GM18907 (cell line): ENCODE data around the gene TAS2R20.
"Not testable (repeated sequence)": the region's sequence is repeated elsewhere in the genome, so short reads cannot be mapped to it uniquely, and the experiment has no call there.

Source experiments
- ATAC-seq: cut with Tn5 transposase; IDR thresholded peaks from one replicate; pipeline ENCODE4 v1.9.1; 2021; ENCODE audit warnings: mild to moderate bottlenecking, moderate library complexity; ENCODE audit not compliant: unreplicated experiment

Gene TAS2R20, protein sequence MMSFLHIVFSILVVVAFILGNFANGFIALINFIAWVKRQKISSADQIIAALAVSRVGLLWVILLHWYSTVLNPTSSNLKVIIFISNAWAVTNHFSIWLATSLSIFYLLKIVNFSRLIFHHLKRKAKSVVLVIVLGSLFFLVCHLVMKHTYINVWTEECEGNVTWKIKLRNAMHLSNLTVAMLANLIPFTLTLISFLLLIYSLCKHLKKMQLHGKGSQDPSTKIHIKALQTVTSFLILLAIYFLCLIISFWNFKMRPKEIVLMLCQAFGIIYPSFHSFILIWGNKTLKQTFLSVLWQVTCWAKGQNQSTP

DNA sequence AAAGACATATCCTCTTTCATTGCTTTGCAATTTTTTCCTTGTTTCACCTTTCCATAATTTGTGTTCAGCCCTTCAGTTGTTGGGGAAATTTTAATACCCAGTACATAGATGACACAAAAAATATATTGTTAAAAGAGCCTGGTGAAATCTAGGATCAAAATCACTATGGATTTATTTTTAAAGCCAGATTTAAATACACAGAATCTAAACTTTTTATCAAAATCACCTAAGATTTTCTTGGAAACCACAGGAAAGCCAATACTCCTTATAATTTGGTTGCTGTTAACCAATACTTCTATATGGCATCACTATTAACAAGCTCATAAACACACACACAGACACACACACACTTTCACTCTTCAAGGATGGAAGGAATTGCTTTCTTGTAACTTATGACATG is at the start of gene TAS2R20:
Gene TAS2R20 (minus strand): TSS at position 101 of the 400 bp plus-strand sequence. CDS start 429 bp downstream, outside the sequence.
- ATAC-seq, result no peak

DNA sequence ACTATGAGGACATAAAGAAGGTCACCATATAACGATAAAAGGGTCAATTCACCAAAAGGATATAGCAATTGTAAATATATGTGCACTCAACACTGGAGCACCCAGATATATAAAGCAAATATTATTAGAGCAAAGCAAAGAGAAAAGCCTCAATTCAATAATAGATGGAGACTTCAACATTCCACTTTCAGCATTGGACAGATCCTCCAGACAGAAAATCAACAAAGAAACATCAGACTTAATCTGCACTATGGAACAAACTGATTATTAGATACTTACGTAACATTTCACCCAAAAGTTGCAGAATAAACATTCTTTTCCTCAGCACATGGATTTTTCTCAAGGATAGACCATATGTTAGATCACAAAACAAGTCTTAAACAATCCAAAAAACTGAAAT is 43.3 kb upstream of the TAS2R20 start:
- ATAC-seq, result not testable (repeated sequence)

DNA sequence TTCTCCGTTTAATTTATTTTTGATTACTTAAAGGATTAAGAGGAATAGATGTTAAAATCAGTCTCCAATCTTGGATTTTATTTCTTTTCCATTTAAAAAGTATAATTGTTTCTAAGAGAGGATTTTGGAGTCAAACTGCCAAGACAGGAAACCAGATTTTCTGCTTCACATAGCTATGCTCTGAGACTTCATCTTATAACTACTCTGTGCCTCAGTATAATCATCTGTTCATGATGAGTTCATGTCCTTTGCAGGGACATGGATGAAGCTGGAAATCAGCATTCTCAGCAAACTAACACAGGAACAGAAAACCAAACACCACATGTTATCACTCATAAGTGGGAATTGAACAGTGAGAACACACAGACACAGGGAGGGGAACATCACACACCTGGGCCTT is 42.1 kb upstream of the TAS2R20 start:
- ATAC-seq, result no peak

DNA sequence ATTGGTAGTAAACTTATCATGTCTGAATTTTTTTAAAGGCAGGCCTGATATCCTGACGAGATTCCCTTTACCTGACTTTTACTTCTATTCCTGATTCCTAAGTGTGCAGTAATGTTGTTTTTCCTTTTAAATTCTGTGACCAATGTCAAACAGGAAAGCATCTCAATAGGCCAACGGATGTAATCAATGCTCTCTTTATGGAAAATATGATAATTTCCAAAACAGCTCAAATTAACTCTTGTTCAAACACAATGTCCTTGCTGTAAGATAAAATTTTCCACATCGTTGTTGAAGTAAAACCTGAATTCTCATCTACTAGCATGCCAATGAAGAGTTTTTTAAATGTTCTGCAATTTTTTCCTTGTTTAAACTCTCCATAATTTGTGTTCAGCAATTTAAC is 41.1 kb upstream of the TAS2R20 start:
- no peak for ATAC-seq

DNA sequence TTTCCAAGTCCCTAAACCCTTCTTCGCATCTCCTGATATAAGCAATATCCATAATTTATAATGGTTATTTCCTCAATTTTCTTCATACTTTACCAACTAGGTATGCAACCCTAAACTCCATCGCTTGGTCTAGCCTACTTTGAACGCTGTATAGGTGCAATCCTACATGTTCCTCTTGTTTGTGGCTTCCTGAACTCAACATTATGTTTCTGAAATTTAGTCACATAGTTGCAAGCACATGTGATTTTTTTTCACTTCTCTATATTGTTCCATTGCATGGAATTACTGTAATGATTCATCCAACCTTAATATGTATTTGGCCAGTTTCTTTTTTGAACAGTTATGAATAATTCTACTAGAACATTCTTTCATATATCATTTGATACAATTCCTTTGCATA is 35.9 kb upstream of the TAS2R20 start:
- not testable (repeated sequence) for ATAC-seq

DNA sequence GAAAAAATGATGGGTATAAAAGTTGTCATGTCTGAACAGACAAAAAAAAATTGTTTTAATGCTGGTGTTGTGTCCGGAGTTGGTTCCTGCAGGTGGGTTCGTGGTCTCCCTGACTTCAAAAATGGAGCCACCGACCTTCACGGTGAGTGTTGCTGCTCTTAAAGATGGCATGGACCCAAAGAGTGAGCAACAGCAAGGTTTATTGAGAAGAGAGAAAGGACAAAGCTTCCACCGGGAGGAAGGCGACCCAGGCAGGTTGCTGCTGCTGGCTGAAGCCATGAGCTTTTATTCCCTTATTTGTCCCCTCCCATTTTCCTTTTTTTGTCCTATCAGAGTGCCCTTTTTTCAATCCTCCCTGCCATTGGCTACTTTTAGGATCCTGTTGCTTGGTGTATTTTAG is 33.2 kb upstream of the TAS2R20 start, which contains the start of gene TAS2R31:
Gene TAS2R31 (minus strand): TSS at position 101 of the 400 bp plus-strand sequence. CDS start 72 bp downstream, at position 29.
- no peak for ATAC-seq

DNA sequence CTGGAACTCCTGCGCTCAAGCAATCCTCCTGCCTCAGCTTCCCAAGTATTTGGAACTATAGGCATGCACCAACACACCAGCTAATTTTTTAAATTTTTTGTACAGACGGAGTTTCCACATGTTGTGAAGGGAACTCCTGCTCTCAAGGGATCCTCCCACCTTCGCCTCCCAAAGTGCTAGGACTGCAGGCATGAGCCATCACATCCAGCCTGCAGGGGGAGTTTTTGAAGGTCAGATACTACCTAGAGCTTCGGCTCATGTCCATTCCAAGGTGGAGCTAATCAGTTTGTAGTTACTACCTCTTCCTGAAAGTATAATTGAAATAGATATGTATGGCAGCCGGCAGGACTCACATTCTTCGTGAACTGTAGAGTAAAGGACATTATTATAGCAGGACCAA is 28.0 kb upstream of the TAS2R20 start:
- ATAC-seq, result no peak

DNA sequence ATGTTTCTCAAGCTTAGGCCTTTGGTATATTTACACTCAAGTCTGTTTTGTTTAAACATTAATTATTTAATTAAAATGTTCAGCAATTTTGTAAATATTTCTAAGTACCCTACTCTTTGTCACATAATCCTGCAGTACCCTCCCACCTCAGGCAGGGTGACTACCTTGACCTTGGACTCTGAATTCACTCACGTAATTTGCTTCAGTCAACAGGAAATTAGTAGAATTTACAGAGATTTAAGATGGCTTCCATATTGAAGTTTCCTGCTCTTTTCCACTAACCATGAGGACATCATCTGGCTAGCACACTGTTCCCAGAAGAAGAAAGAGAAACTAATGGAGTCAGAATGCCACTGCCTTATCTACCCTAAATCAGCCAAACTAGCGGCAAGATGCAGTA is 25.3 kb upstream of the TAS2R20 start:
- ATAC-seq, result no peak

DNA sequence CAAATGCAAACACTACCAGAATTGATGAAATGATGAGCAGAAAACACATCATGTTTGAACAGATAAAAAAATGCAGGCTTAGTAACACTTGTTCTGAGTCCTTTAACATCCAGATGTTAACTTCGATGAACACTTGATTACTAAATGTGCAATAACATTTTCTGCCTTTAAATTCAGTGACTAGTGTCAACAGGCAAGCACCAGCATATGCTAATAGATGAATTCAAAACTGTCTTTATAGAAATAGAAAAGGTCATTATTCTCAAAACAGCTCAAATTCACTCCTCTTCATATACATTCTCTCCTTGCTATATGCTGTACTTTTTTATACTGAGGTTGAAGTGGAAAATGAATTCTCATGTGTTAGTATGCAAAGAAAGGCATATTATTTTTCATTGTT is 24.4 kb upstream of the TAS2R20 start, which contains the start of gene TAS2R19:
Gene TAS2R19 (minus strand): TSS at position 101 of the 400 bp plus-strand sequence. CDS start 49 bp downstream, at position 52.
- no peak for ATAC-seq

DNA sequence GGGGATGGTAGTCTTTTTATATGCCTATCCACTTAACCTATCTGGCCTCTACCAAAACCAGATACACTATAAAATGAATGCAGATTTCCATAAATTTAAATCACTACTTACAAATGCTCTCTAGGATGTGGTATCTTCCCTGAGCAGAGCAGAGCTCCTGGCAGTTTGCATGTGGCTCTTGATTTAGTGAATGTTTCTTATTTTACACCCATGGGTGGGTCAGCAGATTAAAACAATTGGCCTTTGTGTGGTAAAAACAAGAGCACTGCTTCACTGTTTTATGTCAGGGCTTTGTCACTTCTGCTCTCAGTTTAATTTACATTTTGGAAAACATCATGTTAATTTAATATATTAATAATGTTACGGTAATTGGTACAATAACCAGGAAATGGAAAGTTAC is 18.8 kb upstream of the TAS2R20 start:
- no peak for ATAC-seq

DNA sequence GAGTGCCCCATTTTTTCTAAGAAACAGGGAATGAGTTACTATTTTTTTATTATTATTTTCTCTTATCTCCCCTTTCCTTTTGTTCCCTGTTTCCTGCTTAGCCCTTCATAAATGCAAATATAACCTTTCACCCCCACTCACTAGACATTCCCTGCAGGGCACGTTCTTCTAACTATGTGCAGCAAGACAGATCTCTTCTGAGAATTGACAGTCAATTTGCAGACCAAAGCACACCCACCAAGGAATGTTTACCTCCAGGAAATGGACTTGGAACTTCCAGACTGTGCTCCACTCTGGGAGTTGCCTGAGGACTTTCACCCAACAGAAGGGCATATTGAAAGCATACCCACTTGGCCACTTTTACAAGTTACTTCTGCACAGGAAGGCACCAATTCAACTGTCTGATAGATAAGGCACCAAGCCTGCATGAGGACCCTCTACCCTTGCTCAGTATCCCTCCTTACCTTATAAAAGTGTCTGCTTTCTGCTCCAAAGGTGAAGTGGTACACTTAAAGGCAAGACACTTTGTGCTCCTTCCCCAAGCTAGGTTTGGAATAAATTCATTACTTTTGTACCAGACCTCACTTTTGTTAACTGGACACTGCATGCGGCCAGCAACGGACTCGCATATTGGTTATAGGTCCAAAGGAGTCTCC is 17.8 kb upstream of the TAS2R20 start:
- no peak for ATAC-seq

DNA sequence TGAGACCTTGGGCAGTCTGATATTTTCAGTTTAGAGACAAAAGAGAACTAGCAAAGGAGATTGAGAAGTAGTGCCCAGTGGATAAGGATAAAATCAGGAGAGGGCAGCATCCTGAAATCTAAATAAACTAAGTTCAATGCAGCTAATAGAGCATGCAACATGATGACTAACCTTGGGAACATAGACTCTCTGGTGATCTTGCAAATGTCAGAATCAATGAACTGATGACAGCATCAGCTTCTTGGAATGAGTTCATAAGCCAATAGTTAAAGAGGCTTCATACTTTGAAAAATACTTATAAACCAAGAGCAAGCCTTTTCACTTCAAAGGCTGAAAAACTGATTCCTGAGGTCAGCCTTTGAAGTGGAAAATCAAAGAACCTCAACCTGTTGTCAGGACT is 16.1 kb upstream of the TAS2R20 start:
- no peak for ATAC-seq

DNA sequence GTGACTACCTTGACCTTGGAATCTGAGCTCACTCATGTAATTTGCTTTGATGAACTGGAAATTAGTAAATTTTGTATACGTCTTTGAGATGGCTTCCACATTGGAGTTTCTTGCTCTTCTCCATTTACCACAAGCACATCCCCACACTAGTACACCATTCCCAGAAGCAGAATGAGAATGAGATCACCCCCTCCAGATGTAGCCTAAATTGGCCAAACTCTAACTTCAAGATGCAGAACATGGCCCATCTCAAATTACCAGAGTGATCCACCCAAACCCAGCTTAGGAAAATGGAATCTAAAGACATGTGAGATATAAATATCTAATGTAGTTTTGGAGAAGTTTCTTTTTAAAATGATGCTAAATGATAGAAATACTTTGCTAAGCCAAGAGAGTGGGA is 9.5 kb upstream of the TAS2R20 start:
- no peak for ATAC-seq

DNA sequence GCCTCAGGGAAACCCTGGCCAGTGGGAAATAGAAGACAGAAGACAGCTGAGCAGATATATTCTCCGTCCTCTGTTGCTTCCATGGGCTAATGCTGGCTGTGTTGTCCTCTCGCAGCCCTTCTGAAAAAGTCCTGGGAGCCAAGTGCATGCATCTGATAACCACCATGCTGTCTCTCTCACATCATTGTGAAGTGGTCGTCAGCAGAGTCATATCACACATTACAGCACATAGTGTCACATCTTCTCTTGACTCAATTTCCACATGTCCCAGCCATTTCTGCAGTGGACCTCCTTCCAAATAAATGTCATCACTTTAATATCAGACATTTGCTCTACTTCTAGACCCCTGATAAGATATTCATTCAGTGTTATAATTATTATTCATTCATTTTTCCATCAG is 3.8 kb downstream of the TAS2R20 start:
- ATAC-seq, result no peak

DNA sequence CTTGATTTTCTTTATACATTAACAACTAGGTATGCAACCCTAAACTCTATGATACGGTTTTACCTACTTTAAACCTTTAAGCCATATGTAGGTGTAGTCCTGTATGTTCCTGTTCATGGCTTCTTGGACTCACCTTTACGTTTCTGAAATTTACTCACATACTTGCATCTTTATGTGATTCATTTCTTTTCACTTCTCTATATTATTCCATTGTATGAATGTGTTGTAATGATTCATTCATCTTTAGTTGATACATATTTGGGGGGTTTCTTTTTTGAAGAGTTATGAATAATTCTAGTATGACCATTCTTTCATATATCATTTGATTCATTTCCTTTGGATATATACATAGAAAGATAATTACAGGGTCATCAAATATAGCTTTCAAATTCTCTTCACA is 9.0 kb downstream of the TAS2R20 start:
- no peak for ATAC-seq

DNA sequence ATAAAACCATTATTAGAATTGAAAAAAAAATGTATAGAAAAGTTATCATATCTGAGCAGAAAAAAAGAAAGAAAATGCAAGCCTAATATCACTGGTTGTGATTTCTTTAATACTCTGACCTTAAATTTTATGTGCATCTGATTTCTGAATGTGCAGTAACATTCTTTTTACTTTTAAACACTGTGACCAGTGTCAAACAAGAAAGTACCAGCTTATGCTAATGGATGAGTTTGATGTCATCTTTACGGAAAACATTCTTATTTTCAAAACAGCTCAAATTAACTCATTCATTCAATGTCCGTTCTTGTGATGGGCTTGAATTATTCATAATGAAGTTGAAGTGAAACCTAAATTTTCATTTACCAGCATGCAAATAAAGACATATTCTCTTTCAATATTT is 11.3 kb downstream of the TAS2R20 start, which contains the start of gene TAS2R50:
Gene TAS2R50 (minus strand): TSS at position 101 of the 400 bp plus-strand sequence. CDS start 52 bp downstream, at position 49.
- no peak for ATAC-seq

DNA sequence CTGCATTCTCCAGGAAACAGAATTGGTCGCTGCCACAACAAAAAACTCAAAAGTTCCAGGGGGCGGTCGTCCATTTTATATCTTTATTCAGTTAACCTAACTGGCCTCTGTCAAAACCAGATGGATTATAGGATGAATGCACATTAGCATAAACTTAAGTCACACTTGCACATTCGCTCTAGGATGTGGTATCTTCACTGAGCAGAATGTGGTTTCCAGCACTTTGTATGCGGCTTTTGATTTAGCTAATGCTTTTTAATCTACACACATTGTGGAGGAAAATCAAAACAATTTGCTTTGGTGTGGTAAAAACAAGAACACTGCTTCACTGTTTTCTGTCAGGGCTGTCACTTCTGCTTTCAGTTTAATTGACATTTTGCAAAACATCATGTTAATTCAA is 15.9 kb downstream of the TAS2R20 start:
- no peak for ATAC-seq

DNA sequence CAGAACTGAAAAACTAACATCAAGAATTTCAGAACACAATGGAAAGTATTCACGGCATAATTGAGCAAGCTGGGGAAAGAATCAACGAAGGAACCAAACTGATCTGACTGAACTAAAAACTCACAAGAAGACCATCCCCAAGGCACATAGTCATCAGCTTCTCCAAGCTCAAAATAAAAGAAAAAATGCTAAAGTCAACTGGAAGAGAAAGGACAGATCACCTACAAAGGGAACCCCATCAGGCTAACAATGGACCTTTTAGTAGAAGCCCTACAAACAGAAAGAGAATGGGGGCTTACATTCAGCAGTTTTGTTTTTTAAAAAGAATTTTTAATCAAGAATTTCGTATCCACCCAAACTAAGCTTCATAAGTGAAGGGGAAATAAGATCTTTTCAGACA is 23.1 kb downstream of the TAS2R20 start:
- no peak for ATAC-seq

DNA sequence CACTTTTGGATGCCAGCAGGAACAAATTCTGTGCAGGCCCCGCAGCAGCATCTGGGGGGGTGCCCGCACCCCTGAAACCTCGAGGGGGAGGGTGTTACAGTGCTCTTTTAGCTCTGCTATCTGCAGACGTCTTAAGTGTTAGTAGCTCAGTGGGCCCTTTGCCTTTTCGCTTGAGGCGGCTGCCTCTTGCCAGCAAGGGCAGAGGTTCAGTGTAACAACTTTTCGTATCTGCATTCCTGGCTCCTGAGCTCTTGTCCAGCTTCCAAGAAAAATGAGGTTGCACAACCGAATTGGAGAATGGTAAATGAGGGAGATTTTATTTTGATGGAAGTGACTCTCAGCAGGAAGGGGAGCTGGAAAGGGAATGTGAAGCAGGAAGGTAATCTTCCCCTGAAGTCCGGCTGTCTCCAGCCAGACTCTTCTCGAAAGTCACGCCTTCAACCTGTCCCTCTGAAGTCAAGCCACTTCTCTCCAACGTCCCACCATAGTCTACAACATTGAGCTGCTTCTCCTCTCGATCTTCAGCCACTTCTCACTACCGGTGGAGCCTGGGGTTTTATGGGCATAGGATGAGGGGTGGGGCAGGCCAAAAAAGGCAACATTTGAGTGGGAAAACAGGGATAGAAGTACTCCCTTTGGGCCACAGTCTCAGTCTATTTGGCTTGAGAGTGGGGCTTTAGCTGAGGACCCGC is 29.2 kb downstream of the TAS2R20 start:
- ATAC-seq, result no peak

DNA sequence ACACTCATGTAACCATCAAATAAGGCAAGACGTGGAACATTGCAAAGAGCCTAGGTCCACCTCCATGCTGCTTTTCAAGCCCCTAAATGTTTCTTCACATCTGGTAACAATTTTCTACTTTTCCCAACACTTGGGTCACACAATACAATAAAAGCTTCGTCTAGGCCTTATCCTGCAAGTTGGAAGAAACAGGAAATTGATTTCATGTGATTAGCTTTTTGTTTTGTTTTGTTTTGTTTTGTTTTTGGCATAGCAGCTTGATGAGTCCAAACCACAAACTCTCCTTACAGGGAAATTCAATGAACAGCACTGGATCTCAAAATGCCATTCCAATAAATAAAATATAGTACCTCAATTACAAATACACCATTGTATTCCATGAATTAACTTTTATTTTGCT is 30.7 kb downstream of the TAS2R20 start:
- ATAC-seq, result no peak

DNA sequence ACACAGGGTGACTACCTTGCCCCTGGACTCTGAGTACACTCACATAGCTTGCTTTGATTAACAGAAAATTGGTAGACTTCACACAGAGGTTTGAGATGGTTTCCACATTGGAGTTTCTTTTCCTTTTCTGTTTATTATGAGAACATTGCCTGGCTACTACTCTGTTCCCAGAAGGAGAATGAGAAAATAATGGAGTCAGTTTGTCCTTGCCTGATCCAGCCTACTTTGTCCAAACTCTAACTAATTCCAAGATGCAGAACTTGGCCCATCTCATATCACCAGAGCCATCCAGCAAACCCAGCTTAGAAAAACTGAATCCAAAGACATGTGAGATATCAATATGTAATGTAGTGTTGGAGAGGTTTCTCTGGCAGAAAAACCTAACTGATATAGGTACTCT is 31.8 kb downstream of the TAS2R20 start:
- ATAC-seq, result no peak

DNA sequence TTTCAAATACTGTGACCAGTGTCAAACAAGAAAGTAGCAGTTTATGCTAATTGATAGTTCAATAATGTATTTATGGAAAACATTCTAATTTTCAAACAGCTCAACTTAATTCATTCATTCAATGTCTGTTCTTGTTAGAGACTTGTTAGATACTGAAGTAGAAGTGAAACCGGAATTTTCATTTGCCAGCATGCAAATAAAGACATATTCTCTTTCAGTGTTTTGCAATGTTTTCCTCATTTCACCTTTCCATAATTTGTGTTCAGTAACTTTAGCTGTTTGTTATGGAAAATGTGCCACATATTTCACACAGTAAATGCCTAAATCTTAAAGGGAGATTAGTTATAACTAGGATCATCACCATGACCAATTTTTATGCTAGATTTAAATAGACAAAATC is 32.6 kb downstream of the TAS2R20 start:
- no peak for ATAC-seq
